HG03280 (cell line): ENCODE measurements around the gene SLC37A2.

ENCODE experiments used
- ATAC-seq: cut with Tn5 transposase; IDR thresholded peaks from one replicate; pipeline ENCODE4 v1.9.1; 2021; ENCODE audit warnings: mild to moderate bottlenecking, moderate library complexity; ENCODE audit not compliant: unreplicated experiment

SLC37A2 gene

DNA sequence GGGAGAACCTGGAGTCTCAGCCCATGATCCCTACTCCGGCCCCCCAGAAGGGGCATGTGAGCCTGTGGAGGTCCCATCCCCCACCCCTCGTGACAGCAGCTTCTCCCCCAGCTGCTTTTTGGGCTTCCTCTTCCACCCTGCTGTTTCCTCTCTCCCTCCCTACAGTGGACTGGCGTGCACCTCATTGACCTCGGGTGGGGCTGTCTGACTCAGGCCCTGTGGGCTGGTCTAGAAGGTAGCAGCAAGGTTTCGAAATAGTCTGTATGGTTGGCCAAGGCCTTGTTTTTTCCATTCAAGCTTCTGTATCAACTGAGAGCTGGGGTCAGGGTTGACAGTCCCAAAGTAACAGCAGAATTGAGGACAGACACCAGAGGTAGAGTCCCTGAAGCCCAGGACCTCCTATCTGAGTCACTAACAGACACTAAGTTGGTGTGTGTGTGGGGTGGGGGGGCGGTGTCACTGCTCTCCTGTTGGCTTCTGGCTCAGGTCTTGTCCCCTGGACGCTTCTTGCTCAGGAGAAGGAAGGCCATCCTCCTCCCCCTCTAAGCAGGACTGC, 7.7 kb downstream of the SLC37A2 start:
- ATAC-seq = peak; percentile 51

DNA sequence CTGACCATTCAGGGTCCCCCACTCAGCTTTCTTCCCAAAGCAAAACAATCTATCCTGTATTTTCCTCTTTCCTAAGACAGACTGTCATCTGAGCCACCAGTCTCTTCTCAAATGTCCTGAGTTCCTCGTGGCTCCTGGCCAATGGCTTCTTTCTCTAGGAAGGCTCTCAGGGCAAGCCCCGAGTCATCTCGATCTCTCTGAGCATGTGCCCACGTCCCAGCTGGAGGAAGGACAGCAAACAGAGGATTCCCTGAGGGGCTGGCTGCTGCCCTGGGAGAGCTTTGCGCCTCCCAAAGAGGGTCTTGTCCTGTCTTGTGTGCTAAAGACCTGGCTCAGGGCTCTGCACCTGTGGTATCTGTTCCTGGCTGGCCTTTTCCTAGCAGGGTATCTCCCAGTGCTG, 8.3 kb downstream of the SLC37A2 start:
- no peak for ATAC-seq

DNA sequence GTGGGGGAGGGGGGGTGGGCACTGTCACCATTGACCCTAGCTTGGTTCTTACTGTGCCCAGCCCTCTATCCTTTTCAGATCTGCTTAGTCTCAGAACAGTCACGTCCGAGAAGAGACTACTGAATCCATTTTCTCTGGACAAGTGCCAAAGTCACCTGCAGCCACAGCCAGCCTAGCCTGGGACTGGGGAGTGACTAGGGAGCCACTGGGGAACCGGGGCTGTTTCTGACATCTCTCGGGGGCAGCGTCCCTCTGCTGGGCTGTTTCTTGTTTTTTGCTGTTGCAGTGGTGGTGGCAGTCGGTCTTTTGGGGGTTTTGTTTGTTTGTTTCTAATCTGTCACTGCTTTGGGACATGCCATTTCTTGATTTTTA, 8.7 kb downstream of the SLC37A2 start:
- ATAC-seq = no peak

DNA sequence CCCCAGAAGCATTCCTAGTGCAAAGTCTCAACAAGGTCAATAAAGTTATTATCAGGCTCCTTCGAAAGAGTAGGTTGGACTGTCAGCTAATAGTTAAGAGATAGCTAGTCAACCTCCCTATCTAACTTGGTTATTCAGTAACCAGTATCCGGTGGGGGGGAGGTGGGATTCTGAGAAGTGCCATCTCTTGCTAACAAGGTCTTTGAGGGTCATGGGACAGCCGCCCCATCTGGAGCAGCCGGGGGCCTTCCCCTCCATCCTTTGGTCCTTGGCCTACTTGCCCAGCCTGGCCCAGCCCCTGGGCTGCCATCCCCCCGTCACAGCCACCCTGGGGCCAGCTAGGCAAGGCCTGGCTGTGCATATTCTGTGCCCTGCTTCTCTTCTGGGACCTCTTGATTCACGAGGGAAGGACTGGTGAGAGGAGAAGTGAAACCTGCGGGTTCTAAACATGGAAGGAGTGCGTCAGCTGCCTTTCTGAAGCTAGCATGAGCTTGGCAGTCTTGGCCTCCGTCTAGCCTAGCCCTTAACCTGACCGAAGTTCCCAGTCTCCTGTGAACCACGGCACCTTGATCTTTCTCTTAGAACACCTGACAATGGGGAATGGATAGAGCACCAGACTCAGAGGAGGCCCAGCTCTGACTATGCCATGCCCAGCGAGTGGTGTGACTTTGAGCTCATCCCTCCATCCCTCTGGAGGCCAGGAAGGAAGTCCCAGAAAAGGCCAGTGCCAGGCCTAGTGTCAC, 9.3 kb downstream of the SLC37A2 start:
- ATAC-seq = peak; percentile 85

DNA sequence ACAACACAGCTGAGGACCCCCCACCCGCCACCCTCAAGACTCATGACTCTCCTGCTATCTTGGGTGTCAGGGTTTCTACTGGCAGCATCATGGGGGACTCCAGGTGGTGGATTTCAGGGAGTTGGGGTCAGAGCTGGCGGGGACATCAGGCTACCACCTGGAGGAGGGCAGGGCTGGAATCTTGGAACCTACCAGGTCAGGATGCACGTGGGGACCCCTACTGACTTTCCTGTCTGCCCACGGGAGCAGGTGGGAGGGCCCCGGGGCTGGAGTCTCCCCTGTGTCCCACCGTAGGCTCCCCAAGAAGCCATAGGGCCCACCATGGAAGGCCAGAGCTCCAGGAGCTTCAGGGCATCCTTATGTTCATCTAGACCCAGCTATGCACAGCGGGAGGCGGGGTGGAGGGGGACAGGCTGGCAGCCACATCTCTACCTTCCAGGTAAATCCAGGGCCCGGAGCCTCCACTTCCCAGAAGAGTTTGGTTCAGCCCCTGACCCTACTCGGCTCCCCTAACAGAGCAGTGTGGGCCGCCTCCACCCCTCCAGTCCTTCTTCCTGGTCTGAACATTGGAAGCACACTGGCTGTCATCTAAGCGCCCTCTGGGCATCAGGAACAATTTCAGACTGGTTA, 10.0 kb downstream of the SLC37A2 start:
- ATAC-seq = no peak

DNA sequence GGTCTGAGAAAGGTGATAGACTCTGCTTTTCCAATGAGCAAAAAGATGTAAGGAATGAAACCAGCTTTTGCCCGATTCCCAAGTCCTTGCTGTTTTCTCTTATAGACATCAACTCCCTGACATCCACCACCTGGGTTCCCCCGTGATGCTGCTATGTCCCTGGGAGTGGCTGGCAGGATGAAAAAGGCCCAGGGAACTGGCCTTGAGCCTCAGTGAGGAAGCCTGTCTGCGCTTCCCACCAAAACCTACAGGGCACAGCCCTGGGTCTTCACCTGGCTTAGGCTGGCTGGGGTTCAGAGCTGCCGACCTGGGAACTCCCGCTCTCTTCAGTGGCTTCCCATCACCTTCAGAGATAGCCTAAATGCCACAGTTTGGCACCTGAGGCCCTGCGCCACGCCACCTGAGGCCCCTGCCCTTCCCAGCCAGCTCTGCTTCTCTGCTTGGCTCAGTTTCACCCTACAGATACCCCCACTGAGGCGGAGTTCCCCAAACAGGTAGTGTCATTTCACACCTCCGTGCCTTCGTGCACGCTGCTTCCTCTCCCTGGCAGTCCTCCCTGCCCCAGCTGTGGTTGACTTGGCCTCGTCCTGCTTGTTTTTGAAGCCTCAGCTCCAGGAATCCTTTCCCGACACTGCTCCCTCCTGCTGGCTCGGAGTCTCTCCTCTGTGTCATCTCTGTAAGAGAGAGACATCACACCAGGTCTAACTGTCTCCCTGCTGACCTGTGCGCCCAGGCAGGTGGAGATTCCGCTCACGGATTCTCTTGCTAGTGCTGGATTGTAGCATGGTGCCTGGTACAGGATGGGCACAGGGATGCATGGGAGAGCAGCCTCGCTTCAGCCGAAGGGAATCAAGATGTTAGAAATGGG, 10.7 kb downstream of the SLC37A2 start:
- ATAC-seq = no peak

DNA sequence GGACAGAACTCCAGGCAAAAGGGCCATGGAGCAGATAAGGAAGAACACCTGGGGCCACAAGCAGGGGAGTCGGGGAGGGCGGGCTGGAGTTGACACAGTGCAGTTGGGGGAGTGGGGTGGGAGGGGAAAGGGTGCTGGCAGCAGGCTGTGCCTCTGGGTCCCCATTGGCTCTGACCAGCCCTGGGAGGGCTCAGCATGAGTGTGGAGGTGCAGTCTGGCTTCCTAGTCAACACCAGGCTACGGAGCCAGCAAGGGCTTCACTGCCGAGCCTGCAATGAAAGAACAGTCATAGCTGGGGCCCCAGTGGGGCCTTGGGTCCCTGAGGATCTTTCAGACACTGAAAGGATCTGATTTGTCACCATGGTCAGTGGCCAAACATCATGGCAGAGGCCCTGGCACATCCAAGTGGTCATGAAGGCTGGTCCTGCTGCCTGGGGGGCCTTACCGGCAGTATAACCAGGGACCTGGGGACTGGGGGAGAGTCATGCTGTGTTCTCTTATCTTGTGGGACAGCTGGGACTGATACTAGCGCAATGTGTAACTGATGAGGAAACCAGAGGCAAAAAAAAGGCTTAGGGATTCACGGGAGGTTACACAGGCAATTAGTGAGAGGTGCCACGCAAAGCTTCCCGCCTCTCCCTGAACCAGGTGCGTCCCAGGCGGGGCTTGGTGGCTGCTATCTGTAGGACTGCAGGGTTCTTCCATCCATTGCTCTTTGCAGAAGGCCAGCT, 11.6 kb downstream of the SLC37A2 start:
- no peak for ATAC-seq

DNA sequence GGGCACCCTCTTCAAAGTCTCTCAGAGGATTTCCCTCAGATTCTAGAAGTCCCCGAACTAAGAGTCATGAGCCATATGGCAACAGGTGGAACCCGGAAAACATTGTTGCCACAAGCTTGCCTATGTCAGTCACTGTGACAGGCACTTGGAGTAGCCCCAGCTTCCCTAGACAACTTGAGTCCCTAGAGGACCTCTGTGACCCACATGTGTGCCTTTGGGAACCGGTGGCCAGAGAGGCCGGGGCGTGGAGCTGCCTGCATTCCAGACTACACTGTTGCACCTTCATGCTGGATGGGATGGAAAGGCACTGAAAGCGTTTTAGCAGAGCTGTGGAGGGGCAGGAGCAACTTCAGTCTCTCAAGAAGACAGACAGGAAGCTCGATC, 12.1 kb downstream of the SLC37A2 start:
- no peak for ATAC-seq

DNA sequence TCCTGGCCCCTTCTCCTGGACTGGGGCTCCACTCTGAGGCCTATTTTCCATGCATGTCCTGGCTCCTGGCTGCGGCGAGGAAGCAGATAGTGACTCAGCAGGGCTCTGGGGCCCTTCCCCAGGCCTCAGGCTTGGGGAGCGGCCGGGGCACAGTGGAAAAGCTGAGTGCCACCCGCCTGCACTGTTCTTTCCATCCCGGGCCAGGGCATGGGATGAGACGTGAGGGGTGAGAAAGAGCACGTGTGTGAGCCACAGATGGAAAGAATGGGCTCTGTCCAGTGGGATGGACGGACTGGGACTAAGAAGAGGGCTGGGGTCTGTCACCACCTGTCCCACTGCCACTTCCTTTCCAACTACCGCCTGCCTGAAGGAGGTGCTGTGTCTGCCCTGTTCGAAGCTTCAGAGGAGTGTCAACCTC, 12.8 kb downstream of the SLC37A2 start:
- no peak for ATAC-seq

DNA sequence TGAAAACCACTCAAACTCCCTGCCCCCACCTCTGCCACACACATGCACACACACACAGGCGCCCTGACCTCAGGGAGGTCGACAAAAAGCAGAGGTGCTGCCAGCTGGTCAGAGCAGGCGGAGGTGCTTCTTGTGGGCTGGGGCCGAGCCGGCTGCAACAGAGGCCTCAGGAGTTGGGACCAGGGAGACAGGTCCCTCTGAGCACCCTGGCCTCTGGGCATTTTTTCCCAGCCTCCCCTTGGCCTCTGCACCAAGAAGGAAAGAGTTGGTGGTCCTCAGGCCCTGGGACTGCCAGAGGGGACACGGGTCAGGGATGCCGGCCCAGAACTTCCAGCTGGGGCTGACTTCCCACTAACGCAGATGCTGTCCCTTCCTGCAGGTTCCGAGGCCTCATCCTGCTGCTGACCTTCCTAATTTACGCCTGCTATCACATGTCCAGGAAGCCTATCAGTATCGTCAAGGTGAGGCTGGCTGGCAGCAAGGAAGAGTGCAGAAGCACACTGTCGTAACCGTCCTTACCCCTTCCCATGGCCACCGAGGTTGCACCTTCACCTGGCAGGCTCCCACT, 13.4 kb downstream of the SLC37A2 start:
- ATAC-seq = no peak

DNA sequence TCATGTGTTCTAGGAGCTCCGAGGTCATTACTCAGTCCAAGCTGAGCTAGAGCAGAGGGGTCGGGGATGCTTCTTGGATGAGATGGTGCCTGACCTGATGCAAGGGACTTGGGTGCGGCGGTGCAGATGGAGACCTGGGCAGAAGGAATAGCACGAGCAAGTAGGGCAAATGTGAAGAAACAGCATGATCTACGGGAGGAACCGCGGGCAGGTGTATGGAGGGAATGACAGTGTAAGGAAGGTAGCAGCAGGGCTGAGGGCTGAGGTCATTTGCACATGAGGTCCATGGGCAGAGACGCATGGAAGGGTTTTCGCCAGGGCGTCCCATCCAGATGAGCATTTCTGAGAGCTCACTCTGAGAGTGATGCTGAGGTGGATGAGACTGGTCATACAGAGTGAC, 14.9 kb downstream of the SLC37A2 start:
- ATAC-seq = no peak

DNA sequence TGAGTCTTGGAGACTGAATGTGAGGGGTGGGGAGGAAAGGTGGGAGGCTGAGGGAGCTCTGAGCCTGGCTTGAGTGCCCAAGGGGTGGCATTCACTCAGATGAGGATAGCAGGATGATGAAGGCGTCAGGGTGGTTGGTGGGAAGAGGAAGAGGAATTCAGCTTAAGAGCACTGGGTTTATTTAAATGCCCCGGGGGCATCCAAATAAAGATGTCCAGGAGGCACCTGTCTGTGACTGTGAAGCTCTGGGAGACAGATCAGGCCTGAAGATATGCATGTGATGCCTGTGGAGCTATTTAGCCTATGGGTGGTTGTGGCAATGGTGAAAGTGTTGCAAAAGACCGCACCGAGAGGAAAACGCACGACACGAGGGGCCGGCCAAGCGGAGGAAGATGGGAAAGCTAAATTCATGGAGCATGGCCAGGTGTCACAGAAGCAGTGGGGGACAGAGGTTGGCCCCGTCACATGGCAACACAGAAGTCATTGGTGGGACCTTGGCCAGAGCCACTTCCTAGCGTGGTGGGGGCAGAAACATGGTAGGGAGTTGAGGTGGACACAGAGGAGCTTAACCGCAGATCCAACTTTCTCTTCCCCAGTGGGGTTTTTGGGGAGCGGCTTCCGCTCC, 15.5 kb downstream of the SLC37A2 start:
- no peak for ATAC-seq

DNA sequence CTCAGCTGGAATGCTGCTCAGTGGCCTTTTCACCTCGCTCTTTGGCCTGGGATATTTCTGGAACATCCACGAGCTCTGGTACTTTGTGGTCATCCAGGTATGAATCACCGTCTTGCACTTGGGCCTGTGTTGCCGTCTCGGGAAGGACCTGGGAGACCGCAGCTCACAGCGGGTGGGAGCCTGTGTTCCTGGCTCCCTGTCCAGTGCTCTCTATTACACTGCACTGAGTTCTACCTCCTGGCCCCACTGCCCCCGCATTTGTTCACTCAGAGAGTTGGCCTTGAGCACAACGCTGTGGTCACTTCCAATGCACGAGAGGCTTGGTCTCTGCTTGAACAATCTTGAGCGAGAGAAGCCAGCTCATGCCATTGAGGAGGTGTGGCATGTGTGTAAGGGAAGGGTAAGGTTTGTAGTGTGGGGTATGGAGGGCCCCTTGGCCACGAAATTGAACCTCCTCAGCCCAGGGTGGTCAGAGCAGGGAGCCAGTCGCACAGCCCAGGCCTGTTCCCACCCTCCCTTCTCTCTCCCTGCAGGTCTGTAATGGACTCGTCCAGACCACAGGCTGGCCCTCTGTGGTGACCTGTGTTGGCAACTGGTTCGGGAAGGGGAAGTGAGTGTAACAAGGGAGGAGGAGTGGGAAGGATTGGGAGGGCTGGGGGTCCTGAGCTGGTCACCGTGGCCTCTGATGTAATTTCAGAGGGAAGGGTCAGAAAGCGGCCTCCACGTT, 16.2 kb downstream of the SLC37A2 start:
- ATAC-seq = no peak

DNA sequence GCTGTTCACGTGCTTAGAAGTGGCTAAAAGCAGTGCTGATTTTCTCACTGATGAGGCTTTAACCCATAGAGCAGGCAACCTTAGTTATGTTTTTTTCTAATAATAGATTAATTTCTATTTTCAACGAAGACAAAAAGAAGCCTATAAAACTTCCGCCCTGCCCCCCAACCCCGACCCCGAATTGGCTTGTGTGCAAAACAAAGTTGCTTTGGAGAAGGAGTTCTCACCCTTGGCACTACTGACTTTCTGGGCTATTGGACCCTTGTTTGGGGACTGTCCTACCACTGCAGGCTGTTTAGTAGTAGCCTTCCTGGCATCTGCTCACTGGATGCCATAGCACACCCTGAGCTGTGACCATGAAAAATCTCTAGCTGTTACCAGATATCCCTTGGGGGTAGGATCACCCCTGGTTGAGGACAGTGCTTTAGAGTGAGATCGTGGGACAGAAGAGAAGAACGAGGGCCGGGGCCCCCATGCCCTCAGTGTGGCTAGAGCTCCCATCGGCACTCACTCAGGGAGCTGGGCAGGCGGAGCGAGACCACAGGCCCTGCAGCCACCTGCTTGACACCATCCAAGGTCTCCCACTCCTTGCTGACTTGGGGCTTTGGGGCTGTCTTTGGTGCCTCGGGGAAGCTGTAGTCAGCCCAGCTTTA, 16.9 kb downstream of the SLC37A2 start:
- ATAC-seq = no peak

DNA sequence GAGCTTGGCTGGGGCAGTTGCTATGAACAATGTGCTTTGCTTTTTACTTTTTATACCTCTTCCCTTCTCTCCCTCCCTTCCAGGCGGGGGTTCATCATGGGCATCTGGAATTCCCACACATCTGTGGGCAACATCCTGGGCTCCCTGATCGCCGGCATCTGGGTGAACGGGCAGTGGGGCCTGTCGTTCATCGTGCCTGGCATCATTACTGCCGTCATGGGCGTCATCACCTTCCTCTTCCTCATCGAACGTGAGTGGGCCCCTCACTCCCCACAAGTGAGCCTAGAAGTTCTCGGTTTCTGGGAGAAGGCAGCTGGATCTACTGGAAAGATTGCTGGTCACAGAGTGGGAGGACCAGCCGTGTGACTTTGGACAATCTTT, 17.4 kb downstream of the SLC37A2 start:
- no peak for ATAC-seq

DNA sequence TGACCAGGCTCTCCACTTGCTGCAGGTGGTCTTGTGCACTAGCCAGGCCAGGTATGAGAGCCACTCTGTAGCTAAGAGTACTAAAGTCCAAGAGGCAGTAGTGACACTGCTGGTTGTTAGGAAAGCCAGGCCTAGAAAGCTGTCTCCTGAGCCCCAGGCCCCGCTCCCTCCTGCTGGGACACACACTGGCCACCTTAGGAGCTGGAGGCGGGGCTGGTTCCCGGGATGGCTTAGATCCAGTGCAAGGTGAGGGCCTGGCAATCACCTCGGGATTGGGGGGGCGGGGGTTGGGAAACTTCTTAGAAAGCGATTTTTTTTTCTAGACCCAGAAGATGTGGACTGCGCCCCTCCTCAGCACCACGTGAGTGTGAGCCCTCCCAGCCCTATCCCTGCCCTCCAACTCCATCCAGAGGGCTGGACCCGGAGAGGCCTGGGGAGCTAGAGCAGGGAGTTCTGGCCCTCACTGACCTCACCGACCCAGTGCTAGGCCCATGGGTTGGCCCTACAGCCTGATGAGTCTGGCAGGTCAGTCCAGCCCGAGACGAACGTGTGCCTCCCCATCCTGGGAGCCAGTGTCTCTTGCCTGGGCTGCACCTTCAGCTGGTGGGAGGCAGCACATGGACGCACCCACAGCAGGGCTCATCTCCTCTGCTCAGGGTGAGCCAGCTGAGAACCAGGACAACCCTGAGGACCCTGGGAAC, 18.1 kb downstream of the SLC37A2 start:
- no peak for ATAC-seq

DNA sequence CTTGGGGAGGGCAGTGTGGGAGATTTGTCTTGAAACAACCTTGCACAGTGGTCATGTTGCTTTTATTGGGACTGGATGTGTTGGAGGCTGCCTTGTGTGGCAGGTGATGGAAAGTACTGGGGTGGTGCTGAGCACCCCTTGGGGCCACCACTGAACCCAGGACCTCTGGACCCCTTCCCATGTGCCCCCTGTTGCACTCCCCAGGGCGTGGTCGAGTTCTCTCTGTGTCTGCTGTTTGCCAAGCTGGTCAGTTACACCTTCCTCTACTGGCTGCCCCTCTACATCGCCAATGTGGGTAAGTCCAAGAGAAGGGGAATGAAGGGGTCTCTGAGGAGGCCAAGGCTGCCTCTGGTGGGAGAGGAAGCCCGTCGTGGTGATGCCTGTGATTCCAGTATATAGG, 18.9 kb downstream of the SLC37A2 start:
- ATAC-seq = no peak

DNA sequence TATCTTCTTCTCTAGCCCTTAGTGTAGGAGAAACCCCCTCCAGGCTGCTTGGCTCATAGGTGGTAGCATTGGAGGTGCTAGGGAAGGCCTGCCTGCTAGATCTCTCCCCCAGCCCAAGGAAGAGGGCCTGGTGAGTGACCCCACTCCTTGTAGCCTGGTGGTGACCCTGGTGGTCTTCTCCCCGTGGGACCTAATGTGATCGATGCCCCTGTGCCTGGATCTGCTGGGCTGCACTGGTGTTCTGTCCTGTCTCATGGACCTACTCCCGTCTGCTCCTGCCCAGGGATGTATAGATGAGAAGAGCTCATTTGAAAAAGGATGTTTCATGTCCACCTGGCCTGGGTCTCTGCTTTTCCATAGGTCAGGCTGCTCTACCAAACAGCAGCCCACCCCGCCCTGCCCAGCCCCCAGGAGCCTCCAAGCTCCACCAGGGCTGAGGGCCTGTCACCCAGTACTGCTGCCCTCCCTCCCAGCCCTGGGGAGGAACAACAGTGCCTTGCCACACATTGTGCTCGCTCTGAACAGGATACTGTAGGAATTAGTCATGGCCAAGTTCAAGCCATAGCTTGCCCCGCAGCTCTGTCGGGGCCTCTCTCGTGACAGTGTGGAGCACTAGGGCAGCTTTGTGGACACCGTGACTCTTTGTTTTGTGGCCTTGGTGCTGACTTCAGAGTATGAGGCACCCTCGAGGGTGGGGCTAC, 19.7 kb downstream of the SLC37A2 start:
- no peak for ATAC-seq
